OCI-LY3 (cell line): ENCODE measurements around the gene LCE1A.

ENCODE experiments used
- H2AFZ ChIP-seq: fragments of 200-600, 300-600 bp; shearing (Covaris generic); 2 replicates; pipeline ENCODE4 v1.6.0; 2014; ENCODE audit warnings: antibody characterized with exemption, low read depth, low read length
- H3K27ac ChIP-seq: fragments of 200-600, 300-600 bp; sonication (generic); 2 replicates; pipeline ENCODE4 v1.5.1; 2014; ENCODE audit warnings: mild to moderate bottlenecking, low read length, moderate library complexity, mixed read lengths
- H3K27me3 ChIP-seq: fragments of 200-600, 300-600 bp; sonication (generic); 2 replicates; pipeline ENCODE4 v1.6.1; 2014; ENCODE audit warnings: low read depth, low read length, mixed read lengths
- H3K36me3 ChIP-seq: fragments of 200-600, 300-600 bp; sonication (generic); replicated peaks from 2 replicates; pipeline ENCODE3; 2014; ENCODE audit warnings: low read depth, low read length, mixed read lengths
- H3K4me1 ChIP-seq: fragments of 300-600, 200-600 bp; sonication (generic); 2 replicates; pipeline ENCODE4 v1.6.1; 2014; ENCODE audit warnings: low read length, mixed read lengths
- H3K4me2 ChIP-seq: fragments of 200-600, 300-600 bp; sonication (generic); 2 replicates; pipeline ENCODE4 v1.6.1; 2014; ENCODE audit warnings: low read length, mixed read lengths
- H3K4me3 ChIP-seq: fragments of 300-600, 200-600 bp; sonication (generic); 2 replicates; pipeline ENCODE4 v1.5.1; 2014; ENCODE audit warnings: antibody characterized with exemption, mild to moderate bottlenecking, low read length, moderate library complexity
- H3K79me2 ChIP-seq: fragments of 300-600, 200-600 bp; shearing (Covaris generic); 2 replicates; pipeline ENCODE4 v1.6.1; 2014; ENCODE audit warnings: mild to moderate bottlenecking, low read length, mixed read lengths
- H3K9ac ChIP-seq: fragments of 300-600, 200-600 bp; shearing (Covaris generic); 2 replicates; pipeline ENCODE4 v1.6.0; 2014; ENCODE audit warnings: mild to moderate bottlenecking, low read length, moderate library complexity
- H3K9me3 ChIP-seq: fragments of 200-600, 300-600 bp; shearing (Covaris generic); 2 replicates; pipeline ENCODE4 v1.6.1; 2014; ENCODE audit warnings: low read length, mixed read lengths; ENCODE audit not compliant: insufficient read depth
- H4K20me1 ChIP-seq: fragments of 200-600, 300-600 bp; sonication (generic); 2 replicates; pipeline ENCODE4 v1.6.1; 2016; ENCODE audit warnings: low read length, mixed read lengths; ENCODE audit not compliant: insufficient read depth
- EZH2phosphoT487 ChIP-seq: fragments of 200-600 bp; shearing (Covaris generic); IDR thresholded peaks from 2 replicates; pipeline ENCODE4 v1.6.1; 2018; ENCODE audit warnings: antibody characterized with exemption, mixed run types, low read depth
- TF ChIP-seq, protein P1 (sequence below): fragments of 200-600, 300-600 bp; sonication (generic); IDR thresholded peaks from 2 replicates; pipeline ENCODE4 v1.5.1; 2014; ENCODE audit warnings: antibody characterized with exemption, low read length, low read depth

LCE1A gene

DNA sequence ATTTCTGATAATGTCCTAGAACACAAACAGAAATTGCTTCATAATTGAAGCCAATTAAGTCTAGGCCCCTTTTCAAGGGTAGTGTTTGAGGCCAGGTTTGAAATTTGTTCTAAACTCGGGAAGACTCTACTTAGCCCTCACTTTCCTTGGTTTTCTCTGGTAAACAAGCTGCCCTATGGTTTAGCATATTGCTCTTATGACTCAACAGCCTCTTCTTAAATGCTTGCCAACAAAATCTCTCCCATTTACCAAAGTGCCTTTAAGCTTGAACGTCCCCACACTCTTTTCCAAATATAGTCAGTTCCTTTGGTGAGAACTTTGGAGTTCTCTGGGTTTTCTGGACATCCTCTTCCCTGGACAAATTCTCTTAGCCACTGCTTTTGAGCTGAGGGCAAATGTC is 9.6 kb downstream of the LCE1A start:
- no peaks in the 10 kb centered on the region for H3K4me1 ChIP-seq
- no peak overlapping the region for H3K4me3 ChIP-seq
- no peaks in the 10 kb centered on the region for H3K36me3 ChIP-seq
- H3K9me3 ChIP-seq = no peaks in the 10 kb centered on the region
- TF ChIP-seq EZH2phosphoT487 = no peak
- TF ChIP-seq, protein P1, sequence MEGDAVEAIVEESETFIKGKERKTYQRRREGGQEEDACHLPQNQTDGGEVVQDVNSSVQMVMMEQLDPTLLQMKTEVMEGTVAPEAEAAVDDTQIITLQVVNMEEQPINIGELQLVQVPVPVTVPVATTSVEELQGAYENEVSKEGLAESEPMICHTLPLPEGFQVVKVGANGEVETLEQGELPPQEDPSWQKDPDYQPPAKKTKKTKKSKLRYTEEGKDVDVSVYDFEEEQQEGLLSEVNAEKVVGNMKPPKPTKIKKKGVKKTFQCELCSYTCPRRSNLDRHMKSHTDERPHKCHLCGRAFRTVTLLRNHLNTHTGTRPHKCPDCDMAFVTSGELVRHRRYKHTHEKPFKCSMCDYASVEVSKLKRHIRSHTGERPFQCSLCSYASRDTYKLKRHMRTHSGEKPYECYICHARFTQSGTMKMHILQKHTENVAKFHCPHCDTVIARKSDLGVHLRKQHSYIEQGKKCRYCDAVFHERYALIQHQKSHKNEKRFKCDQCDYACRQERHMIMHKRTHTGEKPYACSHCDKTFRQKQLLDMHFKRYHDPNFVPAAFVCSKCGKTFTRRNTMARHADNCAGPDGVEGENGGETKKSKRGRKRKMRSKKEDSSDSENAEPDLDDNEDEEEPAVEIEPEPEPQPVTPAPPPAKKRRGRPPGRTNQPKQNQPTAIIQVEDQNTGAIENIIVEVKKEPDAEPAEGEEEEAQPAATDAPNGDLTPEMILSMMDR = no peak
- H2AFZ ChIP-seq = no peak overlapping the region
- H3K79me2 ChIP-seq = no peaks in the 10 kb centered on the region
- peaks cover 15% of the 10 kb centered on the region for H3K27me3 ChIP-seq
- no peak overlapping the region for H3K4me2 ChIP-seq
- H3K9ac ChIP-seq = no peak overlapping the region
- no peaks in the 10 kb centered on the region for H4K20me1 ChIP-seq
- H3K27ac ChIP-seq = no peak overlapping the region

DNA sequence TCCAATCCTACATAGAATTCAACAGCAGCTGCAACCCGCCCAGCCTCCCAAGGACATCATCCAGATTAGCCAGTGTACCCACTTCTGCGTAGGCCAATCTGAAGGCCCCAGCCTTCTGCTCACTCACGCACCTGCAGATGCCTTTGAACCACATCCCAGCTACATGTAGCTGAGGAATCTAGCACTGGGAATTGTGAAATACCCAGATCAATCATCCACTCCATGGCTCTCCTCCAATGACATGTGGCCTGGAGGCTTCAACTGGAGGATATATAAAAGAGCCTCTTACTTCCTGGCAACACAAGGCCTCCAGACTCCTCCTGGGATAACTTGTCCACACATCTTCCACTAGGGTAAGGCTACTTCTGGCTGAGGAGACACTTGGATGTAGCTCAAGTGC is 15.3 kb downstream of the LCE1A start, which contains the start of gene LCE6A:
Gene LCE6A, plus strand, starts transcription at position 301 of the 400 bp plus-strand sequence. CDS start 665 bp downstream, outside the sequence.
- no peak within 1 kb of the TSS for H3K4me2 ChIP-seq
- H2AFZ ChIP-seq = no peak within 1 kb of the TSS
- no peaks in the 10 kb centered on the region for H3K36me3 ChIP-seq
- H3K27ac ChIP-seq = no peak within 1 kb of the TSS
- no peaks in the 10 kb centered on the region for H3K9me3 ChIP-seq
- H3K4me3 ChIP-seq = no peak within 1 kb of the TSS
- TF ChIP-seq, protein P1 = no peak
- no peaks in the 10 kb centered on the region for H4K20me1 ChIP-seq
- H3K9ac ChIP-seq = no peak within 1 kb of the TSS
- no peaks in the 10 kb centered on the region for H3K4me1 ChIP-seq
- H3K79me2 ChIP-seq = no peaks in the 10 kb centered on the region
- peaks cover 29% of the 10 kb centered on the region for H3K27me3 ChIP-seq

DNA sequence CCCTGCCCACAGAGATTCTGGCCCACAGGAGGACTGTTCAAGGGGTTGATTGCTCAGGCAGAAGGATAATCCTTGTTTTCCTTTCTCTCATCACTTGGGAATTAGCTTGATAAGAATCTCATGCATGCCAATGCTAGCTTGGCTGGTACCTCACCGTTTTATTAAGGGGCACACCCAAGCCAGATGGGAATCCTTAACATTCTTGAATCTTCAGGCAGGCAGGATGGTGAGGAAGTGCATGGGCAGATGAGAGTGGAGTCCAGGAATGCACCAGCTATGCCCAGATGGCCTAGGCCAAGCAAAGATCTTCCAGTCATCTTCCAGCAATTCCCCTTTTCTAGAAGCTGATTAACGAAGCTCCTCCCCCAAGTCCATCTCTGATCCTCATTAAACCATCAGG is 28.4 kb downstream of the LCE1A start:
- Histone ChIP-seq H3K4me1 (no peaks in the 10 kb centered on the region), H3K9ac (no peak overlapping the region), H3K36me3 (no peaks in the 10 kb centered on the region), H3K4me3 (no peak overlapping the region), H3K27ac (no peak overlapping the region), H3K4me2 (no peak overlapping the region), H3K79me2 (no peaks in the 10 kb centered on the region), H2AFZ (no peak overlapping the region), H3K9me3 (no peaks in the 10 kb centered on the region), H4K20me1 (no peaks in the 10 kb centered on the region), H3K27me3 (peaks cover 27% of the 10 kb centered on the region)
- TF ChIP-seq EZH2phosphoT487 = no peak
- TF ChIP-seq, protein P1 = no peak

DNA sequence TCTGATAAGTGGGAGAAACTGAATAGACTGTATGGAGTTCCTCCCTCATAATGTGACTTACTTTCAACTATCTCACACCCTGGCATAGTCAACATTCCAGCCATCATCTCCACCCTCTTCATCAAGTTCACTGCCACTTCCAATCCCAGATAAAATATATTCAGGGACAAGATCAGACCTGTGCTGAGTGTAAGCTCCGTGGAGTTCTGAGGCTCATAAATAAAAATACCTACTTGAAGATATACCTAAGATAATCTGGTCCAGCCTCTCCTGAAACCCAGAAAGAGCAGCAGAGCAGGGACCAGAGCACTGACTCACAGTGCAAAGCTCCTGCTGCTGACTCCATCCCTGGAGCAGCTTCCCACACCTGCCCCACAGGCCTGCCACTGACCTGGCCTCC is 30.8 kb downstream of the LCE1A start:
- H3K27ac ChIP-seq = no peak overlapping the region

More for the DNA sequence above, 30.8 kb downstream of the LCE1A start:
- Histone ChIP-seq H3K27me3 (peaks cover 35% of the 10 kb centered on the region), H3K9ac (no peak overlapping the region), H3K4me1 (peaks cover 7% of the 10 kb centered on the region; the same call in 1 of the 2 replicates), H3K9me3 (no peaks in the 10 kb centered on the region), H4K20me1 (no peaks in the 10 kb centered on the region), H3K79me2 (no peaks in the 10 kb centered on the region), H3K4me2 (no peak overlapping the region), H3K4me3 (no peak overlapping the region), H2AFZ (no peak overlapping the region), H3K36me3 (no peaks in the 10 kb centered on the region)
- TF ChIP-seq EZH2phosphoT487 = no peak
- TF ChIP-seq, protein P1 = no peak
